HG03108 (cell line): ENCODE data around the gene STK33.
A peak's percentile ranks its signal among the peaks of the same experiment; 100 is the strongest.
"Not testable (repeated sequence)": the region's sequence is repeated elsewhere in the genome, so short reads cannot be mapped to it uniquely, and the experiment has no call there.

Experiments used
- ATAC-seq: cut with Tn5 transposase; IDR thresholded peaks from one replicate; pipeline ENCODE4 v1.9.1; 2021; ENCODE audit warnings: moderate library complexity; ENCODE audit not compliant: unreplicated experiment

STK33 gene

GRCh38 chr11:8545698-8546366 lies 48.2 kb downstream of the STK33 start:
- no peak for ATAC-seq

GRCh38 chr11:8544807-8545206 lies 49.2 kb downstream of the STK33 start:
- no peak for ATAC-seq

- no peak for ATAC-seq
Measured at GRCh38 chr11:8543278-8543677, 50.8 kb downstream of the STK33 start.

- ATAC-seq, result no peak
Measured at GRCh38 chr11:8541448-8541847, 52.6 kb downstream of the STK33 start.

- ATAC-seq, result peak; percentile 82
Measured at GRCh38 chr11:8533332-8533731, 60.7 kb downstream of the STK33 start.

GRCh38 chr11:8532475-8532874 lies 61.6 kb downstream of the STK33 start:
- ATAC-seq, result peak; percentile 64

GRCh38 chr11:8531982-8532381 lies 62.0 kb downstream of the STK33 start:
- ATAC-seq, result no peak

- no peak for ATAC-seq
Measured at GRCh38 chr11:8531312-8531711, 62.7 kb downstream of the STK33 start.

- ATAC-seq, result no peak
Measured at GRCh38 chr11:8527939-8528338, 66.1 kb downstream of the STK33 start.

- ATAC-seq, result no peak
Measured at GRCh38 chr11:8523396-8523795, 70.6 kb downstream of the STK33 start.

- no peak for ATAC-seq
Measured at GRCh38 chr11:8512547-8512946, 81.5 kb downstream of the STK33 start.

GRCh38 chr11:8503910-8504364 lies 90.1 kb downstream of the STK33 start:
- no peak for ATAC-seq

- ATAC-seq, result no peak
Measured at GRCh38 chr11:8501836-8502235, 92.2 kb downstream of the STK33 start.

GRCh38 chr11:8488395-8488794 lies 105.6 kb downstream of the STK33 start:
- ATAC-seq, result no peak

- ATAC-seq, result no peak
Measured at GRCh38 chr11:8487261-8487660, 106.8 kb downstream of the STK33 start.

- ATAC-seq, result no peak
Measured at GRCh38 chr11:8484251-8484650, 109.8 kb downstream of the STK33 start.

GRCh38 chr11:8480858-8481257 lies 113.2 kb downstream of the STK33 start:
- no peak for ATAC-seq

GRCh38 chr11:8477680-8478079 lies 116.3 kb downstream of the STK33 start:
- ATAC-seq, result peak; percentile 77

GRCh38 chr11:8477151-8477550 lies 116.9 kb downstream of the STK33 start:
- no peak for ATAC-seq

GRCh38 chr11:8467806-8468205 lies 126.2 kb downstream of the STK33 start:
- ATAC-seq, result not testable (repeated sequence)

GRCh38 chr11:8467356-8467755 lies 126.7 kb downstream of the STK33 start:
- not testable (repeated sequence) for ATAC-seq

GRCh38 chr11:8466884-8467283 lies 127.1 kb downstream of the STK33 start:
- ATAC-seq, result not testable (repeated sequence)
